SH-SY5Y (cell line): Measurements from ENCODE around the gene IRAK1BP1.
A peak's percentile ranks its signal among the peaks of the same experiment; 100 is the strongest.

Source experiments
- GATA2 ChIP-seq: IDR thresholded peaks from 2 replicates; pipeline ENCODE4 v1.6.1; 2011; ENCODE audit warnings: mild to moderate bottlenecking, low read depth, low read length
- GATA3 ChIP-seq: IDR thresholded peaks from 2 replicates; pipeline ENCODE4 v1.6.1; 2011; ENCODE audit warnings: low read depth, mild to moderate bottlenecking, low read length, moderate library complexity

Gene IRAK1BP1

GRCh38 chr6:78861509-78861908 lies 5.8 kb upstream of the IRAK1BP1 start:
- TF ChIP-seq GATA2 (no peak), GATA3 (no peak)

DNA sequence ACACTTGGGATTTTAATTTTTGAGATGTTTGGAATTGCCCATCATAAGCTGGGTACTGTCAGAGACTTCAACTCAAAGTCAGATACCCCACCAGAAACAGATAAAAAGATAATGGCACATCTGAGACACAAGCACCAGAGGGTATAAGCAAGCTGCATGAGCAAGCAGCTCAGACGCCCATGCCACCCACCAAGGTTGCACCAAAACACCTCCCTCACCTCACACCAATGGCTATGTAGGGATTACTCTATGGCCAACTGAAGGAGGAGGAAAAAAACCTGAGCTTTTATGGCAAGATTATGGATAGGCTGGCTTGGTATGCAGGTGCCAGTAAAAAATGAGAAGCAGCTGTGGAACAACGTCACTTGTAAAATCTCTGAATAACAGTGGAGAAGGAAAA lies 3.8 kb upstream of the IRAK1BP1 start:
- TF ChIP-seq GATA3 (no peak), GATA2 (no peak)

- no peak for TF ChIP-seq GATA3
- TF ChIP-seq GATA2: no peak
These were observed 2.4 kb upstream of the IRAK1BP1 start for GRCh38 chr6:78864957-78865356.

GRCh38 chr6:78867020-78867369 lies 356 bp upstream of the IRAK1BP1 start:
- TF ChIP-seq GATA3 (no peak), GATA2 (0 out of 2 replicates have a peak, but pooled peaks have one; percentile 15)

DNA sequence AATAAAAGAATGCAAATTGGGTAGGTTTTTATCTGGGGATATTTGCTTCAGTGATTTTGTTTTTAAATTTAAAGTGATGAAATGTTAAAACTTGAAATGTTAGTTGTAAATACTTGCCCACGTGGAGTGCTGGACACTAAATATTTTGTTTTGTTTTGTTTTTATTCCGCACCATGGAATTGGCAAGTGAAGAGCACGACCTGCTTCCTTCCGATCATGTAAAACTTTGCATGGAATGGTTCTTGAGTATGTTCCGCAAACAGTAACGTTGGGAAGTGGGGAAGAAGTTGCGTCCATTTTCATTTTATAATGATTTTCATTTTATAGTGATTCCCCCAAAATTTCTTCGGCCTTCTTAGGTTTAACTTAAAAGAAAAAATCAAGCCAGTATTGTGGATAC lies 765 bp downstream of the IRAK1BP1 start:
- TF ChIP-seq GATA3 (no peak), GATA2 (no peak)

DNA sequence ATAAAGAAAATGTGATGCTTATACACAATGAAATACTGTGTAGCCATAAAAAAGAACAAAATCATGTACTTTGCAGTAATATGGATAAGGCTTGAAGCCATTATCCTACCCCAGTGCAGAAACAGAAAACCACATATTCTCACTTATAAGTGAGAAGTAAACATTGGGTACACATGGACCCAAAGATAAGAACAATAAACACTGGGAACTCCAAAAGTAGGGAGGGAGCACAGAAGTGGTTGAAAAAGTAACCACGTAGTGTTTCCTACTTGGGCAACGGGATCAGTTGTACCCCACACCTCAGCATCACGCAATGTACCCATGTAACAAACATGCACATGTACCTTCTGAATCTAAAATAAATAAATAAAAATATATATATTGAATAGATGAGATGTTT lies 8.2 kb downstream of the IRAK1BP1 start:
- no peak for TF ChIP-seq GATA2
- TF ChIP-seq GATA3: no peak

- no peak for TF ChIP-seq GATA3
- TF ChIP-seq GATA2: no peak
These were observed 16.3 kb downstream of the IRAK1BP1 start for GRCh38 chr6:78883651-78884050.

DNA sequence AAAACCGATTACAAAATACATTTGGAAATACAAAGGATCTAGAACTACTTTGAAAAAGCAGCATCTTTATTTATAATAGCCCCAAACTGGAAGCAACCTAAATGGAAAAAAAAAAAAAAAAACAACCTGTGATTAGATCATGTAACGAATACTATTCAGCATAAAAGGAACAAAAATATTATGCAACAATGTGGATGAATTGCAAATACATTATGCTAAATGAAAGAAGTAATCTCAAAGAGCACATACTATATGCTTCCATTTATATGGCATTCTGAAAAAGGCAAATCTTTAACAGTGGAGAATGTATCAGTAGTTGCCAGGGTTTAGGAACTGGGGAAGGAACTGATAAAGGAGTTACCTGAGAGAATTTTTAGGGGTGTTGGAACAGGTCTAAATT lies 28.9 kb downstream of the IRAK1BP1 start:
- TF ChIP-seq GATA3 (no peak), GATA2 (no peak)

DNA sequence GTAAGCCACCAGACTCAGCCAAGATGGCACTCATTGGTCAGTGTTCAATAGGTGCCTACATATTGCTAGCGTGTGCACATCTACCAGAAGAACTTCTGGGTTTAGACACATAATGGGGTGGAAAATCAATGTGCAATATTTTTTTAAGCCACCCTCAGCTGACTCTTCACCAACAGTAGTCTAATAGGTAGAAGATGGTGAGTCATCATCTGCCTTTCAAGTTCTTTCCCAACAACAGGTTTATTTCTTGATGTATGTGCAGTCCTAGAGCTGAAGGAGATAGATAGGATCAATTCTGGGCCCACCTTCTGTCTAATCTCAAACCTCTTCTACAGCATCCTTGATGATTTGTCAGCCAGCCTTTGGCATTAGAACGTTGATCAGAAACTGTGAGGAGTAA lies 41.3 kb downstream of the IRAK1BP1 start:
- no peak for TF ChIP-seq GATA2
- no peak for TF ChIP-seq GATA3

GRCh38 chr6:78909391-78909790 lies 42.0 kb downstream of the IRAK1BP1 start:
- no peak for TF ChIP-seq GATA3

- TF ChIP-seq GATA3 (no peak), GATA2 (no peak)
These were observed 42.7 kb downstream of the IRAK1BP1 start for GRCh38 chr6:78910010-78910409.

DNA sequence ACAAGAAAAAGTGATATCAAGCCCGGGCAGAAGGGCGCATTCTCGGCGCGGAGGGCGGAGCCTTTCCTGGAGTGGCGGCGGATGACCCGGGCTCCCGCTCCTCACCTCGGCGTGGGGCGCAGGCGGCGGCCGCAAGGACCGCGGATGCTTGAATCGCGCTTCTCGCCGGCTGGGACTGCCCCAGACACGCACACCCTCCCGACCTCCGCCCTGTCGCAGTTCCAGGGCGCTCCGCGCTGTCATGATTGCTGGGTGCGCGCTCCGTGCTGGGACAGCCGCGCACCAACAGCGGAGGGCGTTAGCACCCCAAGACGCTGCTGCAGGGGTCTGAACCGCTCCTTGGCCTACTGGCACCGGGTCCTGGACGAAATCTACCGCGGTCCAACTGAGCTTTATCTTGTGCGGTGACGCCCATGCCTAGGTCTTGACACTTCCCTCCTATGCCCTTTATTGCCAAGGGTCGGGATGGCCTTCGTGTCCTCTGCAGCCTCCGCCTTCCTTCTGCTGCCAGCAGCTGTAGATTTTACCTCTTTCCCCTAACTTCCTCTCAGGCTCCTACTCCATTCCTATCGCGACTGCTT lies 43.3 kb downstream of the IRAK1BP1 start:
- no peak for TF ChIP-seq GATA2
- no peak for TF ChIP-seq GATA3

GRCh38 chr6:78911218-78911940 lies 44.0 kb downstream of the IRAK1BP1 start:
- TF ChIP-seq GATA2 (no peak), GATA3 (no peak)

DNA sequence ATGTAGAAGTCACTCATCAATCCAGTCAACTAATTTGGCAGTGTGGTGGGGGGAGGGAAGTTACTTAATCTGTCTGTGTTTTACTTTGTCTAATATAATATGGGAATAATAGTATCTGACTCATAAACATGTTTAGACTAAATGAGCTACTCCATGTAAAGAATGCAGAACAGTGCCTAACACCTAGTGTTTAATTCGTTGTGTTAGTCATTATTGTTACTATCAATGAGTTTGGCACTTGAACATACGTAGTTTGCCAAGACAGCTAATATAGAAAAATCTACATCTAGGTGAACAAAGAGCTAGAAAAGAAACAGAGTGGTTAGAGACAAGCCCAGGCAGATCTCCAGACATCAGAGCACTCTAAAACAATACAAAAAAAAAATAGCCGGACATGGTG lies 49.1 kb downstream of the IRAK1BP1 start:
- TF ChIP-seq GATA3: no peak
- TF ChIP-seq GATA2: no peak

DNA sequence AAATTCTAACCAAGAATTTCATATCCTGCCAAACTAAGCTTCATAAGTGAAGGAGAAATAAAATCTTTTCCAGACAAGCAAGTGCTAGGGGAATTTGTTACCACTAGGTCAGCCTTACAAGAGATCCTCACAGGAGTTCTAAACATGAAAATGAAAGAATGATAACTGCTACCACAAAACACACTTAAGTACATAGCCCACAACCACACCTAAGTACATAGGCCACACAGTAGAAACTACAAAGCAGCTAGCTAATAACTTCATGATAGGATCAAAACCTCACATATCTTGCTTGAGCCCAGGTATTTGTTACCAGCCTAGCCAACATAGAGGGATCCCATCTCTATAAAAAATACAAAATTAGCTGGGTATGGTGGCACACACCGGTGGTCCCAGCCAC lies 50.4 kb downstream of the IRAK1BP1 start:
- no peak for TF ChIP-seq GATA3
- TF ChIP-seq GATA2: no peak
